Esophagus mucosa (tissue), 1 donor: ENCODE data around the gene ADGRG6. TPM values are rescaled to one million over a fixed set of nuclear protein-coding genes. Genes with fewer than 3 reads are reported as not detected.
"Not testable (repeated sequence)": the region's sequence is repeated elsewhere in the genome, so short reads cannot be mapped to it uniquely, and the experiment has no call there.

ENCODE experiments used
- ATAC-seq: fragments of 200-7000 bp; cut with Tn5 transposase; one replicate; pipeline ENCODE4 v1.9.1; 2020
- total RNA-seq: library from RNA; stranded (reverse); gene quantifications from one replicate; pipeline ENCODE4 v1.2.4, GENCODE V29; 2023
- donor health status: DM: yes; HTN: yes; CAD: no.

Gene ADGRG6
- 14.2 TPM for total RNA-seq

DNA sequence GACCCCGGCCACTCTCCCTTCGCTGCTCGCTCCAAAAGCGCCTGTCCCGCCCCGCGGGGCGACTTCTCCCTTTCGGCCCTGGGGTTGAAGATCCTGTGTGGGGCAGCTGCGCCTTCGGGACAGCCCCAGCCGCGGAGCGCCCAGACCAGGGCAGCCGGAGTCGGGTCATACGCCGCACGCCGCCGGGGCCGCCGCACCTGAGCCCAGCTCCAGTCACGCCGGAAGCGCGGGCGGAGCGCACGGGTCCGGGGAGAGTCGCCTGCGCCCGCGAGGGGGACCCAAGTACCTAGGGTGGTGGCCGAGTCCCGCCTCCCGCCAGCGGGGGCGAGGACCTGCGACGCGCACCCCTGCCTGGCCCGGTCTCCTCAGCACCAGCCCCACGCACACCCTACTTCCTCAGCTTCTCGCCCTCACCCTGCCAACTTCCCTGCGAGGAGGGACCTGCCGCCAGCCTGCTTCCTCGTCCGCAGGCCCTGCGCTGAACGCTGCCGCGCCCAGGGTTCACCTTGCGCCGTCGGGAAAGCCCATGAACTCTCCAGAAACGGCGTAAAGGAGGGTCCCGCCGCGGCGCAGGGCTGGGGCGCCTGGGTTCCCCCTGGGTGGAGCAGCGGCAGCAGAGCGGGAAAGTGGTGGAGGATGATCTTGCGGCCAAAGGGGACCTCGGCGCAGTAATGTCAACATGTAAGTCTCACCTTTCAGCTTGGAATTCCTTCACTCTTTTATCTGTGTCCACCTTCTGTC lies at the start of gene ADGRG6:
Gene ADGRG6, plus strand, starts transcription at position 357 of the 741 bp plus-strand sequence. Its CDS starts 323 bp downstream, at position 680.
- peak; percentile 77 for ATAC-seq

DNA sequence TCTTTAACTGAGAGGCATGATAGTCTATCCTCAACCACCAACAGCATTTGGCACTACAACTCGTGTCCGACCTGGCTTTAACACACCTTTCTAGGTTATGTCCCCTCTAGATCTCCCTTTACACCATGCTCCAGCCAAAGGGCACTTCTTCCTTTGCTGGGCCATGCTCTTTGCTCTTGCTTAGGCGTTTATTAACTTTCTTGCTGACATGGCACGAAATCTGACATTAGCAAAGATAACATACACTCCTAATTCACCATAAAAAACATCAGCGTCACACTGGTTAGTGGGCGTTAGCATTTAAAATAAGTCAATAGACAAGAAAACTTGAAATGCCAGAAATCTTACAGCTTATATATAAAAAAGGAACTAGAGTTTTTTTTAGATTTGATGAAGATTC lies 47.3 kb upstream of the ADGRG6 start:
- ATAC-seq, result no peak

DNA sequence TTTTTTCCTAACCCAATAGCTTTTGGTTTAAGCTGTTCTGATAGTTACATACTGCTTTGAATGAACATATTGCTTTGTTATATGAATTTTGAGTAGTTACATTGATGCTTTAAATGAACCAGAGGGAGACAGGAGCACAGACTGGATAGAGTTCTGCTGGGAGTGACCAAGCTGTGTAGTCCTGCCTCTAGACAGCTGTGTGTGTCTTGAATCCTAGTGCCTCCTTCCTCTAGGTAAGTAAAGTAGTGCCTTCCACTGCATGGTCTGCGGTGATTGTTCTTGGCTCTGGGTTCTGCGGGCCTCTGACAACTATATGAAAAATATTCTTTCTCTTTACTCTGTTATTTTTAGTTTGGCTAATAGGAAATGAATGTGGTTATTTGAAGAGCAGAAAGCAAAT lies 46.0 kb upstream of the ADGRG6 start:
- no peak for ATAC-seq

DNA sequence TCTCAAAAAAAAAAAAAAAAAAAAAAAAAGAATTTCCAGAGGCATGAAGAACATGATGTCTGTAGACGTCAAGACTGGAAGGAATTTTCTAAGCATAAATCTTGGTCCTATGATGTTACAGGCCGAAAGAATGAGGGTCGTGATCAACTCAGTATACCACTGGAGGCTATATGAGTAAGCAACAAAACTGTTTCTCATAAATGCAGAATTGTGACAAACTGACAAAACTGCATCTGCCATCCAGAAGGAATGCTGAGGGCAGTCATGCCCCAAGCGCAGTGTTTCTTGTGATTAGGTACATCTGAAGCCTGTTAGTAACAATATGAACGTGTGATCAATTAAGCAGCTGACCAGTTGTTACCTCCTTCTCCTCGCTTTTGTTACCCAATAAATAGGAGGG lies 43.5 kb upstream of the ADGRG6 start:
- ATAC-seq, result no peak

DNA sequence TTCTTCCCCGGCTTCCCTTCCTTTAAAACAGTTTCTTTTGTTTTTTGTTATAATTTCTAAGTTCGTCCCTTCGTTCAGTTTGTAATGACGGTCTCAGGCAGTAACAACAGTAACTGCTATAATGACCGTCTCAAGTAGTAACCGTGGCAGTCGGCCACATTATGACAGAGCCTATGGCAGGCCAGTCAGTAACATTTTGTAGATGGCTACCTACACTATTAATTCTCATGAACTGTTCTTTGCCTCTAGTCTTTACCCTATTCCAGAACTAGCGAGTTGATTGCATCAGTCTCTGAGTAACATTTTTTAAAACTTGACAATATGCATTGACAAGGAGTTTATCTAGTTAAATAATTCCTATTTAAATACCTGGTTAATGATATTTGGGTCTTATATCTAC lies 43.0 kb upstream of the ADGRG6 start:
- ATAC-seq, result no peak

DNA sequence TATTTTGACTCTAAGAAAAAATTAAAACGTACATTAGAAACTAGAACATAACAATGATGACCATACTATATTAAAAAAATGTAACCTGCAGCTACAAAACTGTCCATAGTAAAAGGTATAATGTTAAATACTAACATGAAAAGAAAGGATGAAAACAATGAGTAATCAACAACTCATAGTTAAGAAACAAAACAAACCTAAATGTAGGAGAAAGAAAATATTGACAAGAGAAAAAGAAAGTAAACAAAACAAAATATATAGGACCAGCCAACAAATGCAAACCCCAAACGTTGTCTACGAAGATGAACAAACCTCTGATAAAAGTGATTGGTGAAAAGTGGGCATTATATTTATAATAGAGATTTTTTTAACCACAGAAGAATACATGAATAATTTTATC lies 41.1 kb upstream of the ADGRG6 start:
- ATAC-seq, result no peak

DNA sequence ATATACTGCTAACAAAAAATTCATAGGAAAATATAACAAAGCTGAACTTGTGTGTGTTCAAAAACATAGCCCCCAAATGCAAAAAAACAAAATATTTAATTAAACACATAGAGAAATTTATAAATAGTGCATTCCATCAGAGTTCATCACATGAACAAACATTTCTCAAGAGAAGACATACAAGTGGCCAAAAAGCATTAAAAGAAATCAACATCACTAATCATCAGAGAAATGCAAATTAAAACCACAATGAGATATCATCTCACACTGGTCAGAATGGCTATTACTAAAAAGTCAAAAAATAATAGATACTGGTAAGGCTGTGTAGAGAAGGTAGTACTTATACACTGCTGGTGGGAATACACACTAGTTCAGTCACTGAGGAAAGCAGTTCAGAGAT lies 39.6 kb upstream of the ADGRG6 start:
- no peak for ATAC-seq

DNA sequence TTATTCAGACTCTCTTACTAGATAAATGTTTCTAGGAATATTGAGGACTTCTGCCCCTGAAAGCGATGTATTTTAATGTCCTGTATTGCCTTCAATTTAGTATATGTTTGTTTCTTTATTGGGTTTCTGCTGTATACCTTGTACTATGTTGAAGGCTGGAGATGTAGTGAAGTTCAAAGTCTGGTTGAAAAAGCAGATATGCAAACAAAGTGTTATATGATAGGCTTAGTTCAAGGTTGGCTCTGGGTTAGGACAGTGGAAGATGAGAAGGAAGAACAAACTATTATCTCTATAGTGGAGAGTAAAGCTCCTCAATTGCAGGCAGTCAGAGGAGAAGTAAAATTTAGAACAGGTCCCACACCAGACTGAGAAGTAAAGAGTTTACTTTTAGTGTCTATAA lies 36.3 kb upstream of the ADGRG6 start:
- ATAC-seq, result no peak

DNA sequence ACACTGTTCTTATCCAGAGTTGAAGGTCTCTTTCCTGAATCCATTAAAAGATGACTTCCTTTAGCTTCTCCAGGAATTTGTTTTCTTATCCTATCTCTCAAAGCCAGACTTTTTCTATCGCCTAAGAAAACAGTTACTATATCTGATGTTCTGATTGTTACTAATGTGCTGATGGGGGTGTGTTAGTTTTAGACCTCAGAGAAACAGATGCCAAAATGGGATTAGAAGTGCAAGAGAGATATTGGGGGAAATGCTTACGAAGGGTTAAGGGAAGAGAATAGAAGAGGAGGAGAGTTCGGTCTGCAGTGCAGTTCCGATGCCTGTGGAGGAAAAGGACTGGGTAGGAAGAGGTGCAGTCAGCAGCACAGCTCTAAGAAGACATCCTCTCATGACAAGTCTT lies 35.7 kb upstream of the ADGRG6 start:
- no peak for ATAC-seq

DNA sequence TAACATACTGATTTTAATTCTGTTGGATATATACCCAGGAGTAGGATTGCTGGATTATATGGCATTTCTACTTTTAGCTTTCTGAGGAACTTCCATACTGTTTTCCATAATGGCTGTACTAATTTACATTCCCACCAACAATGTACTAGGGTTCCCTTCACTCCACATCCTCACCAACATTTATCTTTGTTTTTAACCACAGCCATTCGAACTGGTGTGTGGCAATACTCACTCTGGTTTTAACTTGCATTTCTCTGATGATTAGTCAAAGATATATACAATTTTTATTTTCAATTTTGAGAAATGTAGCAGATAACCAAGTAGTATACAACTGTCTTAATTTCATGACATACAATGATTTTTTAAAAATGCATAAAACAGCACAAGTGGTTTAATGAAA lies 30.3 kb upstream of the ADGRG6 start:
- ATAC-seq, result no peak

DNA sequence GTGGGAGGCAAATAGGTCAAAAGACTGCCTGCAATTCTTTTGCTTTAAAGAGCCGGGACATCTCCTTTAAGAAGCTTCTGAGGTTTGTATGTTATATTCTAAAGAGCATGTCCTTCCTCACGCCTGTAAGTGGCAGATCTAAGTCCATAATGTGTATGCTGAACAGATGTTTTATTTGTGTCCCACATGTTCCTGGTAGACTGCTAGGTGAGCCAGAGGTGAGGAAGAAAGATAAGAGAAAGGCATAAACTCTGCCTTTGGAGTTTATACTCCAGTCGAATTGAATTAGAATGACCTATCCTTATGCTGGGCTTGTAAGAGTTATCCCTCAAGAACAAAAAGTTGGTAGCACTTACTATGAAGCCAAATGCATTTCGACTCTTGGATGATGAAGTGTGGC lies 27.2 kb upstream of the ADGRG6 start:
- ATAC-seq, result no peak

DNA sequence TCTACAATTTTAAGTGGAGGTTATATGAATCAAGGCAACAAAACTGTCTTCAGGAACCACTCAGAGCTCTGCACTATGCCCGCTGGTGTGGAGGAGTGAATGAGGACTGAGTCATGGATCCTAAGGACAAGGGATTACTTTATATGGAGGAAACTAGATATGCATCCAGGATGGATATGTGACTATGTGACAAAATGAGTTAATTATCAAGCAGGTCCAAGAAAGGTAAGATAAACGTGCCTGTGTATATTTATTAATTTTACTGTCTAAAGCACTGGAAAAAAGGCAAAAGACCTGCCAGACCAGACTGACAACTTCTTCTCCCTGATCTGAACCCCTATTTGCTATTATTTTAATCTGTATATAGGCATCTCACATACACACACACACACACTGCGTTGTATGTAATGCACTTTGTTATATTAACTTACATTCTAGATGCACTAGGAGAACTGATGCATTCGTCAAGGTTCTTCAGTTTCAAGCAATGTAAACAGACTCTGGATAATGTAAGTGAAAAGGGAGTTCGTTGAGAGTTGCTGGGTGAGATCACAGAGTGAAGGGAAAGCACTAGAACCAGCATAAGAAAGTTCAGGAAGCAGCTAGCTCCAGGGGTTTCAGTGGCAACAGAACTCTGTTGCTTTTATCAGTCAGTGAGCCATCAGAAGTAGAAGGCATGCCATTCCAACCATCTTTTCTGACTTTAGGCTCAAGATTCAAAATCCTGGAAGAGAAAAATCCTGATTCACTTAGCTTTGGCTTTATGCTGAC lies 26.4 kb upstream of the ADGRG6 start:
- no peak for ATAC-seq

DNA sequence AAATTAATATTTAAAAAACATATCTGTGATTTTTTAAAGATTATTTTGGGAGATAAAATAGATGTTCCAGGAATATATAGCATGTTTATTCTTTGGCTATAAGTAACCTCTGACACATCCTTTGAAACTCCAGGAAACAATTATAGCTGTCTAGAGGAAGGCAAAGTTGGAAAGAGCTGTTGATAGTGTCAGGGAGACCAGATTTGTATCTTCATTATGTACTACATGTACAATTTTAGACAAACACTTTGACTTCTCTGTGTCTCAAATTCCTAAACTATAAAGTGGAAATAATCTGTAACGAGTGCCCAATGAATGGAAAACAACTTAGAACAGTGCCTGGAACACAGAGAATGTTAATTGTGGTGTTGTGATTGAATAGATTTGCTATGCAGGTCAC lies 25.6 kb upstream of the ADGRG6 start:
- ATAC-seq, result no peak

DNA sequence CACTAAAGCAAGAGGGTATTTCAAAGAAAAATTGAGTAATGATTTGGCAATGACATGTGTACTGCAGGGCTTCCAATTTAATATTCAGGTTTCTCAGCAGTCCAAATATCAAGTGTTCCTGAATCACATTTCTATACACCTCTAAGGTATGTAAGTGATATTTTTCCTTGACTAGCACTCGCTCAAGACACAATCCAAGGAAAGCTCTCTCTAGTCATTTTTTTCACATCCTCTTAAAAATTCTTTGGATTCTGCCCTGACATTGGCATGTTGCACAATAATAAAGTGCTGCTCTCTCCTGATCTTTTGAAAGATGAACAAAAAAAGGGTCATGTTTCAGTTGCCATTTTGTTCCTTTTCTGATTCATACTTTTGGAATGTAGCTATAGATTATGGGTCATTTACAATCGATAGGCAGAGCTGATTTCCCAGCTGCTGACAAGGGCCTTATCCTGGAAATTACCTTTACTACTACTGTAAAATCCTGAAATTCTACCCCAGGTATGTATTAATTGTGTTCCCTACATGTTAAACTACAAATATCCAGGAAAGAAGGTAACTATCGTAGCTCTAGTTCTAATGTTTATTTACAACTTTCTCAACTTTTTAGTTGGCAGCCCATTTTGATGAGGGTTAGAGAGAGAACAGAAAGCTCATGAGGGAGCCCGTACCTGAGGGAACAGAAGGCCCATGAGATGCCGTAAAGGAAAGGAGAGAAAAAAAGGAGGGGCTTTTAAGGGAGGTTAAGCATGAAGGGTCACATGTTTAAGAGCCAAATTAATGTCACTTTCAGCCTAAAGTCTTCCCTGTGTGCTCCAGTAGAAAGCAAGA lies 22.2 kb upstream of the ADGRG6 start:
- no peak for ATAC-seq

DNA sequence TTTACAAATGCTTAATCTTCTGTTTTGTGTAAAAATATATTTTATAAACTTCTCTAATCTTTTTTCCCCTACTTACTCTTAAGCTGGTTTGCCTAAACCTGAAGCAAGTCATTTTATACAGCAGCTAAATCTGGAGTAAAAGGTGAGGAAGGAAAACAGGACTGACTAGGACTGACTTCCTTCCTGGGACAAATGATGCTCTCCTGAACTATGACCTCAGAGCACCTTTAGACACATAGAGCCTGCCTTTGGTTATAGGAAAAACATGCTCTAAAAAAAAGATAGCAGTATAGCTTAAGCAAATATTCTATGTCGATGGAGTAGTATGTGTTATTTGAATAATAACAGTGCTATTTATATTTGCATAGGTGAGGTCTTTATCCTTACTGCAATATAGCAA lies 21.5 kb upstream of the ADGRG6 start:
- no peak for ATAC-seq

DNA sequence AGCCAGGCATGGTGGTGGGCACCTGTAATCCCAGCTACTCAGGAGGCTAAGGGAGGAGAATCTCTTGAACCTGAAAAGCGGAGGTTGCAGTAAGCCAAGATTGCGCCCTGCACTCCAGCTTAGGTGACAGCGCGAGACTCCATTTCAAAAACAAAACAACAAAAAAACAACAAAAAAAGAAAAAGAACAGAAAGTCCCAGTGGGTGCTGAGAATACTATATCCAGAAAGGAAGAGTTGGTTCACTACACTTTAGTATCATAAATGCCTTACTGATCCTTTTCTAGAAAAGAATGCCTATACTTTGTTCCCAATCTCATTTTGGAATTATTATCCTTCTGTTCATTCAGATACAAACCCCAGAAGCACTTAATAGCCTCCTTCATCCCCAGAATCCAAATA lies 20.9 kb upstream of the ADGRG6 start:
- no peak for ATAC-seq

DNA sequence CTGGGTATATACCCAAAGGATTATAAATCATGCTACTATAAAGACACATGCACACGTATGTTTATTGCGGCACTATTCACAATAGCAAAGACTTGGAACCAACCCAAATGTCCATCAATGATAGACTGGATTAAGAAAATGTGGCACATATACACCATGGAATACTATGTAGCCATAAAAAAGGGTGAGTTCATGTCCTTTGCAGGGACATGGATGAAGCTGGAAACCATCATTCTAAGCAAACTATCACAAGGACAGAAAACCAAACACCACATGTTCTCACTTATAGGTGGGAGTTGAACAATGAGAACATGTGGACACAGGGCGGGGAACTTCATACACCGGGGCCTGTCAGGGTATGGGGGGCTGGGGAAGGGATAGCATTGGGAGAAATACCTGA lies 18.7 kb upstream of the ADGRG6 start:
- not testable (repeated sequence) for ATAC-seq

DNA sequence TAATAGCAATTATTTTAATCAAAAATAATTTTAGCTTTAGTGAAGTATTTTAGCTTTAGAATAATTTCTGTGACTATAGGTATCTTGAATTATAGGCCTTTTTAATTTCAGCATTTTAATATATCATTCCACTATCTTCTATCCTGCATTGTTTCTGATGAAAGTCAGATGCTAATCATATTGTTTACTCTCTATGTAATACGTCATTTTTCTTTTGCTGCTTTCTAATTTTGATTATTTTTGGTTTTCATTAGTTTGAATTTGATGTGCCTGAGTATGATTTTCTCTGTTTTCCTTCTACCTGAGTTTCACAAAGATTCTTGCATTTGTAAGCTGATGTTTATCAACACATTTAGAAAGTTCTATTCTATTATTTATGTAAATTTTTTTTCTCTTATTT lies 17.4 kb upstream of the ADGRG6 start:
- no peak for ATAC-seq

DNA sequence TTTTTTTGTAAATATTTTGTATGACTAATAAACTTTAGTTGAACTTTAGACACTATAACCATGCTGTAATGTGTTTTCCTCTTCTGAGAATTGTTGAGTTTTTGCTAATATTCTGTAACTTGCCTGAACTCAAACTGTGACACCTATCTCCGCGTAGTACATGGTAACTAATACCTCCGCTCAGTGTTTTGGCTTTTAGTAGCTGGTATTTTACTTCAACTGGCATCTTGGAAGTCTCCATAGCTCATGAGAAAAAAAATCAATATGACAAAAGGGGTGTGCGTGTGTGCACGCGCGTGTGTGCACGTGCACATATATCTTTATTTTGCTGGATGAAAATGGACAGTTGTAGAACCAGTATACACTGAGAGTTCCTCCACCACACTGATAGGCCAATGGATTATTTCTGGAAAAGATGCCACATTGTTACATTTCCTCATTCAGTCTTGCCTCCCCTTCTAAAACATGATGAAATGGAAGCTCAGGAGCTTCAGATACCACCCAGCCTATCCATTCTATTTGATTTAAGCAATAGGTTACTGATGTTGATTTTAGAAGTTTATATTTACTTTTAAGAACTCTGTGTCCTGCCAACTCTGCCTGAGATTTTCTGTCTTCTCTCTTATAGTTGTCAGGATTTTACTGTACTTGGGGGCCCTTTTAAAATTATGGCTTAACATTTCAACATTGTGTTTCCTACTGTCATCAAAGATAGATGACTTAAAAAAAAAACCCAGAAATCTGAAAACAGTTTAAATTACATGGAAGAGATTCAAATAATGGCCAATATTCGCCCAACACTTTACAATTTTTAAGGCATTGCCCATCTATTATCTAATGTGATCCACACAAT lies 16.3 kb upstream of the ADGRG6 start:
- no peak for ATAC-seq

DNA sequence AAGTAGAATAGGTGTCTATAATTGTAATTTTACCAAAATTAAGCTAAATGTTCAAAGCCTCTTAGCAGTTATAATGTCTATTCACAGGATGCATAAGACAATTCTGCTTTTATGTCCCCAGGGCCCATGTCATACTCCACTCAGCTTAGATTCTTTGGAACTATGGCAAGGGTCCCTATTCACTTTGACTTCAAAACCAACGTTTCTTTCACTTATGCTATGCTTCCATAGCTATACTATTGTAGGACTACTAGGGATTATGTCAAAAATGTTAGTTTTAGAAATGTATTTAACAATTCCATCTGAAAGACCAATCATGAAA lies 15.8 kb upstream of the ADGRG6 start:
- no peak for ATAC-seq

DNA sequence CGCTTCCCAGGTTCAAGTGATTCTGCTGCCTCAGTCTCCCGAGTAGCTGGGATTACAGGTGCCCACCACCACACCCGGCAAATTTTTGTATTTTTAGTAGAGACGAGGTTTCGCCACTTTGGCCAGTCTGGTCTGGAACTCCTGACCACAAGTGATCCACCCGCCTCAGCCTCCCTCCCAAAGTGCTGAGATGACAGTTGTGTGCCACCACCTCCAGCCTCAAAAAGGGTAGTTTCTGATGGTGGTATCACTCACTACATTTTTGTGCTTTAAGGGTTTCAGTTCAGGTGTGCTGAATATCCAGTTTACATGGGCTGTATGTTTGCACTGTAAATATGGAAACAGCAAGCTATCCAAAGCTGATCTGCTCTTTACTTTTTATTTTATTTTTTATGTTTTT lies 12.1 kb upstream of the ADGRG6 start:
- ATAC-seq, result no peak

DNA sequence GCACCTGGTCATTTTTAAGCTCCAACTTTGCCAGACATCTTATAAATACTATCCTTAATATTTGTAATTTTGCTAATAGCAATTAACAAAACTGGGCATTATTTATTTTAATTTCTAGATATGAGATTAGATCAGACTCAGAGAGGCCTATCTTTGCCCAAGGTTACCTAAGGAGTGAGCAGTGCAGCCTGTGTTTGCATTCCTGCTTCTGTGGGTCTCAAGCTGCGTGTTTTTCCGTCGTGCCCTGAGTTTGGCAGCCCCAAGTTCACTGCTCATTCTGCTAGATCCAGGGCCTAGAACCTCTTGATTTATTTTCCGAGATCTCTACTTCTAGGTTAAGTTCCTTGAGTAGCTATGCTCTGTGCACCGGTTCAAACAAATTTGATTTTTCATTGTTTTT lies 11.0 kb upstream of the ADGRG6 start:
- ATAC-seq, result no peak

DNA sequence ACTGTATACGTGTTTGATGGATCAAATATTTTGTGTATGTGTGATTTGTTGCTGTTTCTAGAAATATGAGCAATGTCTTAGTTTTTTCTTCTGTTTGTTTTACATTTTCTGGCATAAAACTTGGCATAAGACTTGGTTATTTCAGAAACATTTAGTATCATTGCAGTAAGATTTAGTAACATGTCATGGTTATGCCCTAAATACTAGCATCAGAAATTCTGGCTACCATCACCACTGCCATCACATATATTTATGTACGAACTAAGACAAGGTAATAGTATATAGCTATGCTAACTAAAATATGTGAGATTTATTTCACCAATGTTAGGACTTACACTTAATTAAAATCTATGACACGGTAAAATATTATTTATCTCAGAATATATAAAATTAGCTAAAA lies 10.3 kb upstream of the ADGRG6 start:
- no peak for ATAC-seq
